WTC11 (cell line): ENCODE results near the gene DNAL4.

Source experiments
- CTCF ChIP-seq: fragments of 200-600 bp; IDR thresholded peaks from 2 replicates; pipeline ENCODE4 v1.8.0; 2022; ENCODE audit warnings: antibody characterized with exemption
- ELF4 ChIP-seq: sonication (generic); formaldehyde crosslinking; IDR thresholded peaks from 2 replicates; pipeline ENCODE4 v1.8.1; 2022; ENCODE audit warnings: low read depth, mild to moderate bottlenecking, moderate library complexity, missing genetic modification reagents
- FOXJ3 ChIP-seq: sonication (generic); formaldehyde crosslinking; IDR thresholded peaks from 2 replicates; pipeline ENCODE4 v1.9.0; 2021; ENCODE audit warnings: missing genetic modification reagents, mild to moderate bottlenecking, borderline replicate concordance
- MAX ChIP-seq: sonication (generic); formaldehyde crosslinking; IDR thresholded peaks from 2 replicates; pipeline ENCODE4 v1.8.0; 2022; ENCODE audit warnings: mild to moderate bottlenecking, missing genetic modification reagents
- USF2 ChIP-seq: sonication (generic); formaldehyde crosslinking; IDR thresholded peaks from 2 replicates; pipeline ENCODE4 v1.8.1; 2023; ENCODE audit warnings: mild to moderate bottlenecking, missing genetic modification reagents, moderate library complexity

- TF ChIP-seq USF2, result no peak
- no peak for TF ChIP-seq MAX (CRISPR knock-in tag)
- TF ChIP-seq CTCF, result no peak
- TF ChIP-seq ELF4 (CRISPR knock-in tag), result no peak
- no peak for TF ChIP-seq FOXJ3 (CRISPR knock-in tag)
These were observed 51.6 kb downstream of the DNAL4 start for GRCh38 chr22:38742176-38742942.
